NCI-H128 (cell line): Measurements from ENCODE around the gene EHBP1.

ENCODE experiments used
- DNase-seq: peaks from one replicate; lab custom pipeline; 2025; ENCODE audit not compliant: unreplicated experiment; lab: John Stamatoyannopoulos, UW

EHBP1 gene

DNA sequence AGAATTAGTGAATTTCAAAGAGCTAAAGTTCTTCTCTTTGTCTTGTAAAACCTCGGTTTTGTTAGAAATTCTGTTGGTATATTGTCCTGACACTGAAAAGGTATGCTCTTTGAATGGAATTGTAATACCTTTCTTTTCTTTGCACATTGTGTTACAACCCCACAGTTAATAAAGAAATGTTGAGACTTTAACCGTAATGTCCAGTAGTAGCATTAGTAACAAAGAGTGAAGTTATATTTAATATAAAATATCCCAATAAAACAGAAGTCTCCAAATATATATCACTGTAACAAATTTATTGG lies 69.8 kb downstream of the EHBP1 start:
- no peak for DNase-seq

DNA sequence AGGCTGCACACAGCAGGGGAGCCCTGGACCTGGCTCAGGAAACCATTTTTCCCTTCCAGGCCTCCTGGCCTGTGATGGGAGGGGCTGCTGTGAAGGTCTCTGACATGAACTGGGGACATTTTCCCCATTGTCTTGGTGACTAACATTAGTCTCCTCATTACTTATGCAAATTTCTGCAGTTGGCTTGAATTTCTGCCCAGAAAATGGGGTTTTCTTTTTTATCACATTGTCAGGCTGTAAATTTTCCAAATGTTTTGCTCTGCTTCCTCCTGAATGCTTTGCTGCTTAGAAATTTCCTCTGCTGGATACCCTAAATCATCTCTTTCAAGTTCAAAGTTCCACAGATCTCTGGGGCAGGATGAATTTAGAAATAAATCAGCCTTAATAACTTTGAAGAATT lies 78.2 kb downstream of the EHBP1 start:
- no peak for DNase-seq

DNA sequence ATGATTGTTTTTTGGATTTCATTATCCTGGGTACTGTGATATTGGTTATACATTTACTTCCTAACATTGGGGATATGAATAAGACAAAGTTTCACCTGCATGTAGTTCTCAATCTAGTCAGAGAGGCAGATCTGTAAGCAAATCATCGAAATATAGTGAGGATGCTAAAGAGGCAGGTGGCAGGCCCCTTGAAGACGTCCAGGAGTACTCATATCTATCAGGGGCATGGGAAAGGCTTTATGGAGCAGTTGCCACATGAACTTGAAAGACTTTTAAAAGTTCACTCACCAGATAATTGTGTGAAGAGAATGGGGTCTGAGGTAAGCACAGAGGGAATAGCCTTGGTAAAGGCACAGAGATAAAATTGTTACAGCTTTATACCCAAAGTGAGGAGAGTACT lies 78.8 kb downstream of the EHBP1 start:
- DNase-seq, result no peak

DNA sequence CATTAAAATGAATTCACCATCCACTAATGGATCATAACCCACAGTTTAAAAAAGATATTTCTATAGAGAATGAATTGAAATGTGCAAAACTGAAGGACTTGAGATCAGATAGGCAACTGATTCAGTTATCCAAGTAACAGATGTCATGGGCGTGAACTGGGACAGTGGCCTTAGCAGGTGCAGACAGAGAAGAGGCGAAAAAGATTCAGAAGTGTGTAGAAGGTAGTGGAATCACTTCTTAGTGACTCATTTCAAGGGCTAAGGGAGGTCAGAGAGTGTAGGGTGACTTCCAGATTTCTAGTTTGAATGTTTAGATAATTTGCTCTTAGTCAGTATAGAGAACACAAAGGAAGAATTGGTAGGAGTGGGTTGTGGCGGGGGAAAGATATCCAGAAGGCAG lies 79.7 kb downstream of the EHBP1 start:
- DNase-seq, result no peak

DNA sequence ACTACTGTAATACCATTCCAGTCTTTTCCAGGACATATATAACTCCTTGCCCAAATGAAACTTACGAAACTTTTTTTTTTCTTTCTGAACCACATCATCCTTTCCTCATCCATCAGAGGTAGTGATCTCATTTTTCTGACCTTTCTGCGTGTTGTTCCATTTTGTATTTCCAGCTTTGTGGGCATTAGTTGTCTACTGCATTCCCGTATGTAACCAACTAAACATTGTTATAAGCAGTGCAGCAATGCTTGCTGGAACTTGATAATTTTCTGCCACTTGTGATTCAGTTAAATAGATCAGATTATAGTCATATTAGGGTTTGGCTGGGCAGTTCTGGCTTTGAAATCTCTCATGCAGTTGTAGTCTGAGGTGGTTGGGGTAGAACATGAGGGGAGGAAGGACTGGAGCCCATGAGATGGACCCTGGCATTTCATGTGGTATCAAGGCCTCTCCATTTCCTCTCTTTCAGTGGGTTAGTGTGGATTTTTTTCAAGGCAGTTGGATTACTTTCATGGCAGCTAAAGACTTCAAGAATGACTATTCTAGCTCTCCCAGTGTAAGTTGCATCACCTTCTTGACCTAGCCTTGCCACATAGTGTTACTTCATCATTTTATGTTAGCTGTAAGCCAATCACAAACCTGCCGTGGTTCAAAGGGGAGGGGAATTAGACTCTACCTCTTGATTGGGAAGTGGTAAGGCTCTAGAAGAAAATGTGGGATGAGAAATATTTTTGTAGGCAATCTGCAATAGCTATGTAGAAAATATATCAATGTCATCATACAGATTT lies 80.5 kb downstream of the EHBP1 start:
- DNase-seq, result no peak

DNA sequence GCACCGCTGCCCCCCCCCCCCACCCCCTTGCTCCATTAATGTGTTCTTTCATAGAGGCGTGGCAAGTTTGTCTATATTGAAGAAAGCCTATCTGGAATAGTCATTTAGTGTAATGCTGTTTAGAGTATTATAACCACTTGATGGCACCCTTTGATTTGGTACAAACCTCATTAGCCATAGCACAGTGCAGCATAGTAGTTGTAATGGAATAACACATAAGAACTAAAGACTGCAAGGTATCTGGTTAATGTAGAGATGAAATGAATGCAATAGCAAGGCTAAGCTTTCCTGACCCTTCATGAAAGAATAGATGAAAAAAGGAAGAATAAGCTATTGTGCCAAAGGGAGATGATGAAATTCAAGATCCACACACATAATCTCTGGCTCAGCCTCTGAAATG lies 81.9 kb downstream of the EHBP1 start:
- no peak for DNase-seq

DNA sequence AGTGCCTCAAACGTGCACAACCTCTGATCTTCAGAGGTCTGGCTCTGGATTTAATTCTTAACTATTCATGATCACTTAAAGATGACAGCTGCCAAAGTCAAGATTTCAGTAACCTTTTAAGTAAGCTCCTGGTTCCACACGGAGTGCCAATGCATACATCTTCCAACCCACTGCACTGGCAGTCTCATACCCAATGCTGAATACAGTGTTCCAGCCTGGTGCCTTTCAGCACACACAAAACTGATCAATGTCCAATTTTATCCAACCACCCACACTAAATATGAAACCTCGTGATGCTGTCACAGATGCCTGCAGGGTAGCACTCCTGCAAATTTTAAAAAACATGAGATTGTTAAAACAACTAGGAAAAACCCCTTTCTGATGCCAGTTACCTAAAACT lies 84.0 kb downstream of the EHBP1 start:
- no peak for DNase-seq

DNA sequence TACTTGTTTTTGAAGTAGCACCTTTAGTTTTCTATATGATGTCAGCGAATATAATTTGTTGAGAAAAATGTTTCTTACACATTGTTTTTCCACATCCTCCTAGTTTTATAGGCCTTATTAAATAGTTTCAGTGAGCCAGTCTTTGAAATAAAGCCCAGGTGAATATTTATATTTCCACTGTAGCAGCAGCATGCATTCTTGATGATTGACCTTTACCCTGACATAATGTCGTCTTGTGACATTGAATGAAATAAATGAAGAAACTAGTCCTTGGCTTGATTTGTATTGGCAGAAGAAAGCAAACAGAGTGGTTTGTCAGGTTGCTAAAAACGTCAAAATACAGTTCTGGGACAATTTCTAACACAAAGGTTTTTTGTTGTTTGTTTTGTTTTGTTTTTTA lies 84.4 kb downstream of the EHBP1 start:
- no peak for DNase-seq

DNA sequence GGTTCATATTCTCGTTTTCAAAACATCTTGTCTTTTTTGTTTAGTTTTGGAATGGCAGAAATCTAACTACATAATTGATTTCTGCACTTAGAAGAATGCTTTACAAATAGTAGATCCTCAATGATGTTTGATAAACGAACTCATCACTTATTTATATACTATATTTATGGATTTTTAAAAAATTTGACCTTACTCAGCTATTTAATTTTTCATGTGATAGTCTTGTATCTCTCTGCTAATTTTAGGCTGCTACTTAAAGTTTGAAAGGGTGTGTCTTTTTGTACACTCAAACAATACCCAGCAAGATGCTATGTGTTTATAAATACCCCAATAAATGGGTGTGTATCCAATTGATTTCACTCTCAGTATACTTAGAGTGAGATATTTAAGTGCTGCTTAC lies 86.9 kb downstream of the EHBP1 start:
- DNase-seq, result no peak

DNA sequence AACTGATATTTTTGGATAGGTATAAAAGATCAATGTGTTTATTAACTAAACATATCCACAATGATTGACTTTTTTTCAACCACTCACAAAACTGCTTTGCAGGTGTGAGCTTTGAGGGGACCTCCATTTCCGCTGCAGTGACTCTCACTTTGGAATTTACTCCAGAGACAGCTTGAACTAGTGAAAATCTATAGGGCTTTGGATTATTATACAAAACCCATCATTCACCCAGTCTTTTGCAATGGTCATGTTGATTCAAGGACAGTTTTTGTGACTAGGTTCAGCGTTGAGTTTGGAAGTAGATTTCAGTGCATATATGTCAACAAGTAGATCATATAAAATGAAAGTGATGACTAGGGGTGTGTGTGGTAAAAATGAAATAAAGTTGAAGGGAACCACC lies 87.7 kb downstream of the EHBP1 start:
- no peak for DNase-seq

DNA sequence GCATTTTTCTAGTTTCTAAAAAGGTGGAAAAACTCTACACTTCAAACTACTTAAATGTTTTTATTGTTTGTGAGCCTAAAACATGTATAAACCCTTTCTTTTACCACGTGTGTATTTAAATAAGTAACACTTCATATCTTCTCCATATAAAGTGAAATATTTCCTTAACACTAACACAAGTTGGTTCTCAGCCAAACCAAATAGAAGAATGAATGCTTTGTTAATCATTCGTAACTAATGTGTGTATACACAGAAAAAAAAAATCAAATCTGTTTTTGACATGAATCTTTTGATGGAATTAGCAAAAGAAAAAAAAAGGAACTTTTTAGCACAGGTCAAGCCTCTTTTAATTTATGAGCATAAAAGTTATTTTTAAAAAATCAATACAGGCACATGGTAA lies 89.3 kb downstream of the EHBP1 start:
- DNase-seq, result no peak

DNA sequence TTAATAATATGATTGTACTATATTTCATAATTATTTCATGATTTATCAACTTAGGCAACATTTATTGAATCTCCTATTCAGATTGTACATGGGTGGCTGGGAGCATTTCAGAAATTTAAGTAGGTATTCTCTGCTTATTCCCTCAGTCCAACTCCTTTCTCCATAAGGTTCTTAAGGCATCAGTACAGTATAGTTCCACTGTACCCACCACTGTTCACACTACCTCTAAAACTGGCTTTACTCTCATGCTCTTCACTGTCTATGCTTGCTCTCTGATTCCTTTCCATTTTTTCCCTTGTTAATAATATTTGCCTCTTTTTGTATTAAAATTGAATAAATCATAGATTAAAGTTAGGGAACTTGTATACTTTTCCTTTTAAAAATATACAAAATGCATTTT lies 89.8 kb downstream of the EHBP1 start:
- DNase-seq, result no peak

DNA sequence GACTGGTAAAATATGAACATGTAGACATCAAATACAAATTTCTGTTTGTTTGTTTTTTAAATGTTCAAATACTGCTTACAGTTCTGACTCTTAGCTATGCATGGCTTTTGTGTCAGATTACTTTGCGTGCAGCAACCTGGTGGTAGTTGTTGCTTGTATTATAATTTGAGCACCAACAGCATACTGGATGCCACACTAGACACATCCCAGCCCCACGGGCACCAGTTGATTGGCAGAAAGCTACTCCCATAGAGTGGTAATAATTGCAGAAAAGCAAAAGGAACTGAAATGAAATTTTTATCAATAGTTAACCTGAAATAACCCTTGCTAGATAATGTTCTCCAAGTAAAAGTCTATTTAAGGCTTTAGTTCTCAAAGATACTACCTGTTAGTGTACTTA lies 91.6 kb downstream of the EHBP1 start:
- DNase-seq, result no peak

DNA sequence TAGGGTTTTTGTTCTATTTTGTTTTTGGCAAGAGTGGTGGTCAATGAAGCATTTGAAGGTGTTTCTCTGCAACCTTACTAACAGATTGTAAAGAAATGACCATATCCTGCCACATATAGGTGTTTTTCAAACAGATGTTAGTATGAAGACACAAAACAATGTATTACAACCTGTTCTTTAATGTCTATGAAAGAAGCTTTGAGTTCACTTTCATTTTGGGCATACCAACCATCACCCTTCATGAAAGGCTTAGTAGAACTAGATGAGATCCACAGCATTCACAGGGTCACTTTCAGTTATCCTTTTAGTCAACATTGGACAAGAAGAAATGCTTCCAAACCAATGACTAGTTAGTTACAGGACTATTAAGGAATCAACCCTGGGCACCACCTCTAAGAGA lies 95.1 kb downstream of the EHBP1 start:
- no peak for DNase-seq

DNA sequence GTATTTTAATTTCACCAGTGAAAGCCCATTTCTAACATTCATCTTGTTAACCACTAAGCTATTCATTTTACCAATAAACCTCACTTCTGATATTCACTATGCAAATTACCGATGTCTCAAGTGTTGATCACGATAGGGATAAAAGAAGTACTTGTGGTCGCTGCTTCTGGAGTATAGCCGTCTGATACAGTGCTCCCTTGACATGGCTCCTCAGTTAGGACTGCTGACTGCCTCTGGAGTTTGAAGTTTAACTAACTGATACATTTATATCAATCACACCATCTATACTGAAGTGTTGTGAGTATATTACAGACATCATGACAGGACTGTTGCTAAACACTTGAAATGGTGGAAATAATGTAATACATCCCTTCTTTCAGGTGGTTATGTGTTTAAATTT lies 95.6 kb downstream of the EHBP1 start:
- DNase-seq, result no peak

DNA sequence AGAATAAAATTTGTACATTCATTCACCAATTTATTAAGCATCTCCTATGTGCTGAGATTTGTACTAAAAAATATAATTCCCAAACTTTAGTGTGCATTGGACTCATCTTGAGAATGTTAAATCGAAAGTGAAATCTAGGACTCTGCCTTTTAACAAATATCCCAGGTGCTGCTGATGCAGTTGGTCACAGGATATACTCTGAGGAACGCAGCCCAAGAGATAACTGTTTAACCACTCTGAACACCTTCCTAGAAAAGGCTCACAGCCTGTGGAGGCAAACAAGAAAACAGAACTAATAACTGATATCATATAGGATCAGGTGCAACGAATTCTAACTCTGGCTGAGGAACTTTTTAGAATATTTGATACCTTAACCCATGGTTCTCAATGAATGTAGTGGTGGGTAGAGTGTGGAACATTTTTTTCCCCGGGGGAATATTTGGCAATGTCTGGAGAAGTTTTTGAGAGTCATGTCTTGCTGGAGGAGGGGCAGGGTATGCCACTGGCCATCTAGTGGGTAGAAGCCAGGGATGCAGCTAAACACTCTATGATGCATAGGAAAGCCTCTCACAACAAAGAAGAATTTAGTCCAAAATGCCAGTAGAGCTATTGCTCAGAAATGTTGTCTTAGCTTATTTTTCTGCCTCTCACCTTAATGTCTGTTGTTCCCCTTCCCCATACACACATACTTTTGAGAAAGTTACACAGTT lies 96.5 kb downstream of the EHBP1 start:
- no peak for DNase-seq

DNA sequence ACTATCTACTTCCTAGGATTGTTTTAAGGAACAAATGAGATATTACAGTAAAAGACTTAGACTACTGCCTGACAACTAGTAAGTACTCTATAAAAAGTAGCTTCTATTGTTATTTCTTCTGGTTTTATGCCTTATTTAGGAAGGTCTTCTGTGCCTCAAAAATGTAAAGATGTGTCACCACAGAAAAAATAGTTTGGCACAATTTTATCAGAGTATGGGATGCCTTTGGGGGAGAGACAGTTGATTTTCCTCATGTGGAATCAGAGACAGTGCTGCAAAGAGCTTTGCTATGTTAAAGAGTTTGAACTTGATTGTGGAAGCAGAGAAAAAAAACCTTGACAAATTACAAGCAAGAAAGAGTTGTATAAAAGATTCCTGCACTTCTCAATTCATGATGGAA lies 98.4 kb downstream of the EHBP1 start:
- DNase-seq, result no peak

DNA sequence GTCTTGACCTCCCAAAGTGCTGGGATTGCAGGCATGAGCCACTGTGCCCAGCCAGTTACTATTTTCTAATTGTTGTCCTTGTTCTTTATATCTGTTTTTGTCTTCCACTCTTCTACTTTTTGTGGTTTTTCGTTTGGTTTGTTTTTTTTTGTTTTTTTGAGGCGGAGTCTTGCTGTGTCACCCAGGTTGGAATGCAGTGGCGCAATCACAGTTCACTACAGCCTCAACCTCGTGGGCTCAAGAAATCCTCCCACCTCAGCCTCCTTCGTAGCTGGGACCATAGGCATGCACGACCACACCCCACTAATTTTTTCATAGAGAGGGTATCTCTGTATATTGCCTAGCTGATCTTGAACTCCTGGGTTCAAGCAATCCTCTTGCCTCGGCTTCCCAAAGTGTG lies 100.7 kb downstream of the EHBP1 start:
- no peak for DNase-seq

DNA sequence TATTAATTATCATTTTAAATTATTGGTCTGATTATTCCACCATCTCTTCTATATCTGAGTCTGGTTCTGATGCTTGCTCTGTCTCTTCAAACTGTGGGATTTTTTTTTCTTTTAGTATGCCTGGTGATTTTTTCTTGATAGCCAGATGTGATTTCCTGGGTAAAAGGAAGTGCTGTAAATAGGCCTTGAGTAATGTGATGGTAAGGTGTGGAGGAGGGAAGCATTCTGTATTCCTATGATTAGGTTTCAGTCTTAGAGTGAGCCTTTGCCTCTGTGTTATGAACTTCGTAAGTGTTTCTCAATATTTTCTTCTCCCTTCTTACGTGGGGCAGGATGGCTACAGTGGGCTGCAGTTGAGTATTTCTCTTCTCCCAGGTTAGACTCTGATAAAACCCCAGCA lies 103.0 kb downstream of the EHBP1 start:
- no peak for DNase-seq

DNA sequence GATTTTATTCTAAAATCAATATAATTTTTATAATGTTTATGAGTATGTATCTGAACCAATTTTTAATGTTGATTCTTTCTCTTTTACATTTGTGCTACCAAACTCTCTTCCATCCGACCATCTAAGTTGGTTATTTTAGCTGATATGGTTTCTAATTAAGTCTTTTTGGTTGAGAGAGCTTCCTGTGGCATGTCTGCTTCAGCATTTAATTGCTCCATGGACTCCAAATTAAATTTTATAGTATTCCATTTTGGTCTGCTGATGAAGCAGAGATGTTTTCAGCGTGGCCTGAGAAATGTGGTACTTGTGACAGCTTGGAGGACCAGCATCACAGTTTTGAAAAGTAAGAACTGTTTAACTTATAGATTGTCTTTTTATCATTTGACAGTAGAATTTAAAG lies 105.6 kb downstream of the EHBP1 start:
- DNase-seq, result no peak

DNA sequence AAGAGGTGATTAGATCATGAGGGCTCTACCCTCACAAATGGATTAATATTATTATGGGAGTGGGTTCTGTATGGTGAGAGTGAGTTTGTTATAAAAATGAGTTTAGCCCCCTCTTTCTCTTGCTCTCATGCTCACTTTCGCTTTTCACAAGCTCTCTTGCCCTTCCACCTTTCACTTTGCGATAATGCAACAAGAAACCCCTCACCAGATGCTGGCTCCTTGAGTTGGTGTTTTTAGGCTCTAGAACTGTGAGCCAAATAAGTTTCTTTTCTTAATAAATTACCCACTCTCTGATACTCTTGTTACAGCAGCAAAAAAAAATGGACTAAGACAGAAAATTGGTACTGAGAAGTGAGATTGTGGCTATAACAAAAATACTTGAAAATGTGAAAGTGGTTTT lies 106.5 kb downstream of the EHBP1 start:
- no peak for DNase-seq

DNA sequence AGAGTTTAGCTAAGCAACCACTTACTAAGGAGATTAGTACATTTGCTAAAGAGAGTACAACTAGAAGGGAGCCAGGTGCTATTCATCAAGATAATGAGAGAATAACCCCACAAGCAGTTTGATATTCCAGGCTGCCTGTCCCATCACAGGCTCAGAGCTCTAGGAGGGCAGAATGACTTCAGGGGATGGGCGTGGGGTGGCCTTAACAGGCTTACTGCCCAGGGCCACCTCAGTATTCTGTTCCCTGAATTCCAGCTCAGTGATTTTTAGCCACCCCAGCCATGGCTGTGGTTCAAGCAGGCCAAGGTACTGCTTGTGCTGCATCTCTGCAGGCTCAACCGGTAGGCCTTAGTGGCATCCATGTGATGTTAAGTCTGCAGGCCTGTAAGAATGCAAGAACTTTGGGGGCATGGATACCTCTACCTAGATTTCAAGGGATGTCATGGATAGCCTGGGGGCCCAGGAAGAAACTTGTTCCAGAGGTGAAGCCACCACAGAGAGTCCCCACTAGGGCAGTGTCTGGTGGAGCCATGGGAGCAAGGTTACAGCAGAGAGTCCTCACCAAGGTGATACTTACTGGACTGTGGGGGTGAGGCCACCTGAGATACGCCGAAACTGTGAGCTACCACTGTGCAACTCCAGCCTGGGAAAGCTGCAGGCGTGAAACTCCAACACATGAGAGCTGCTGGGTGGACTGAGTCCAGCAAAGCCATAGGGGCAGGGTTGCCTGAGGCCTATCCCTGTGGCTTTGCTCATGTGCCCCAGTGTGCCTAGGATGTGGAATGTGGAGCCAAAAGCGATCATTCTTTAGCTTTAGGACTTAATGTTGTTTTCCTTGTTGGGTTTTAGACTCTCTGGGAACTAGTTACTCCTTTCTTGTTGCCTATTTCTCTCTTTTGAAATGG lies 107.7 kb downstream of the EHBP1 start:
- no peak for DNase-seq
